Fibroblast of lung (primary cell): ENCODE results near the gene TNFRSF1A. TPM values are rescaled to one million over a fixed set of nuclear protein-coding genes. Genes with fewer than 3 reads are reported as not detected.

Experiments used
- DNase-seq, 2 donors: peaks; one replicate each; pipeline versions ENCODE4 v3.0.0 to v3.0.0-alpha.2; 2010; ENCODE audit warnings: low read depth in 2 of 2
- H2AFZ ChIP-seq: 2 replicates; pipeline ENCODE4 v1.5.1; 2012; ENCODE audit warnings: low read length, control low read depth, inconsistent platforms
- H3K27ac ChIP-seq: 2 replicates; pipeline ENCODE4 v1.5.1; 2011; ENCODE audit warnings: low read length, control low read depth; ENCODE audit not compliant: insufficient read depth
- H3K27me3 ChIP-seq: 2 replicates; pipeline ENCODE4 v1.5.1; 2011; ENCODE audit warnings: mild to moderate bottlenecking, low read length; ENCODE audit not compliant: control insufficient read depth, insufficient read depth
- H3K36me3 ChIP-seq: 2 replicates; pipeline ENCODE4 v1.5.1; 2011; ENCODE audit warnings: low read length; ENCODE audit not compliant: control insufficient read depth, insufficient read depth
- H3K4me1 ChIP-seq: 2 replicates; pipeline ENCODE4 v1.5.1; 2011; ENCODE audit warnings: low read length; ENCODE audit not compliant: control insufficient read depth, insufficient read depth; ENCODE audit errors: extremely low read depth
- H3K4me2 ChIP-seq: 2 replicates; pipeline ENCODE4 v1.5.1; 2011; ENCODE audit warnings: low read length, control low read depth; ENCODE audit not compliant: insufficient read depth; ENCODE audit errors: extremely low read depth
- H3K4me3 ChIP-seq, 4 experiments: fragments of 200-600 bp in 1 of 4; sonication (generic) in 1 of 4; replicated peaks in 1 of 4; 2 replicates each; pipeline ENCODE4 v1.5.1; 2011 to 2016; ENCODE audit warnings: low read length in 4 of 4, low read depth in 3 of 4, mild to moderate bottlenecking in 3 of 4, control low read depth in 2 of 4, inconsistent platforms in 1 of 4, mixed read lengths in 1 of 4; ENCODE audit not compliant: insufficient read depth in 1 of 4; ENCODE audit errors: control extremely low read depth in 1 of 4
- H3K79me2 ChIP-seq: 2 replicates; pipeline ENCODE4 v1.5.1; 2012; ENCODE audit warnings: mild to moderate bottlenecking, low read length, inconsistent platforms; ENCODE audit not compliant: control insufficient read depth, insufficient read depth
- H3K9ac ChIP-seq: 2 replicates; pipeline ENCODE4 v1.5.1; 2011; ENCODE audit warnings: mild to moderate bottlenecking, low read length, control low read depth; ENCODE audit not compliant: insufficient read depth
- H3K9me3 ChIP-seq: 2 replicates; pipeline ENCODE4 v1.5.1; 2012; ENCODE audit warnings: low read depth, low read length; ENCODE audit not compliant: control insufficient read depth, insufficient read depth
- H4K20me1 ChIP-seq: 2 replicates; pipeline ENCODE4 v1.5.1; 2011; ENCODE audit warnings: low read length; ENCODE audit not compliant: control insufficient read depth, insufficient read depth; ENCODE audit errors: extremely low read depth
- CTCF ChIP-seq, 2 donors: IDR thresholded peaks in 1 of 2; conservative IDR thresholded peaks in 1 of 2; 1 replicate in 1 of 2; 2 replicates in 1 of 2; pipeline ENCODE4 v1.5.1; 2011 to 2012; ENCODE audit warnings: low read length in 2 of 2, control low read depth in 1 of 2, inconsistent platforms in 1 of 2, low read depth in 1 of 2, mild to moderate bottlenecking in 1 of 2
- EZH2 ChIP-seq: IDR thresholded peaks from 2 replicates; pipeline ENCODE4 v1.5.1; 2012; ENCODE audit warnings: low read length, control low read depth, mild to moderate bottlenecking; ENCODE audit errors: missing control alignments
- polyA plus RNA-seq, 2 donors: library from polyadenylated mRNA; depleted of rRNA in 1 of 2; stranded (reverse) in 1 of 2; unstranded in 1 of 2; fragments of >200 nt; gene quantifications; 2 replicates each; pipeline ENCODE4 v1.2.1, GENCODE V29; 2011 to 2012; ENCODE audit warnings: missing spikeins in 1 of 2
- total RNA-seq: library from RNA; depleted of rRNA; stranded (reverse); fragments of >200 nt; gene quantifications from 2 replicates; pipeline ENCODE4 v1.2.1, GENCODE V29; 2014

Gene TNFRSF1A
- total and polyA plus RNA-seq, 2 donors (not counting 1 experiment from before 2014, with no cell fraction given): 157 to 257 TPM

GRCh38 chr12:6306151-6306550 is 35.7 kb downstream of the TNFRSF1A start:
- no peak overlapping the region for H3K4me2 ChIP-seq
- no peak overlapping the region for H2AFZ ChIP-seq
- no peak overlapping the region for H3K27ac ChIP-seq
- no peaks in the 10 kb centered on the region for H3K9me3 ChIP-seq
- TF ChIP-seq EZH2: no peak
- no peak for TF ChIP-seq CTCF (conservative IDR thresholded peaks at IDR 0.05 in 1 of 2, IDR thresholded peaks at IDR 0.05 in 1 of 2; ENCODE audit: low read depth in 1 of 2, low read length in 2 of 2)
- no peak overlapping the region for H3K4me3 ChIP-seq
- no peaks in the 10 kb centered on the region for H3K36me3 ChIP-seq
- H3K4me1 ChIP-seq: no peaks in the 10 kb centered on the region
- no peak overlapping the region for H3K9ac ChIP-seq
- H3K27me3 ChIP-seq: peaks cover 16% of the 10 kb centered on the region
- H4K20me1 ChIP-seq: no peaks in the 10 kb centered on the region
- H3K79me2 ChIP-seq: no peaks in the 10 kb centered on the region
- DNase-seq: no peak

- H3K4me2 ChIP-seq: no peak overlapping the region
- H4K20me1 ChIP-seq: no peaks in the 10 kb centered on the region
- DNase-seq: no peak
- no peak overlapping the region for H3K27ac ChIP-seq
- H3K4me3 ChIP-seq: no peak overlapping the region
- H3K9me3 ChIP-seq: no peaks in the 10 kb centered on the region
- TF ChIP-seq CTCF (conservative IDR thresholded peaks at IDR 0.05 in 1 of 2, IDR thresholded peaks at IDR 0.05 in 1 of 2; ENCODE audit: low read depth in 1 of 2, low read length in 2 of 2) (no peak), EZH2 (no peak)
- H3K36me3 ChIP-seq: no peaks in the 10 kb centered on the region
- no peaks in the 10 kb centered on the region for H3K4me1 ChIP-seq
- H3K79me2 ChIP-seq: no peaks in the 10 kb centered on the region
- H3K27me3 ChIP-seq: peaks cover 2% of the 10 kb centered on the region
- no peak overlapping the region for H3K9ac ChIP-seq
- H2AFZ ChIP-seq: no peak overlapping the region
Measured at GRCh38 chr12:6303071-6303470, 38.8 kb downstream of the TNFRSF1A start.

- Histone ChIP-seq H3K9me3 (no peaks in the 10 kb centered on the region), H3K4me2 (no peak overlapping the region), H3K4me1 (no peaks in the 10 kb centered on the region), H2AFZ (no peak overlapping the region), H3K27ac (no peak overlapping the region), H3K36me3 (no peaks in the 10 kb centered on the region), H3K27me3 (no peaks in the 10 kb centered on the region), H3K9ac (no peak overlapping the region), H3K79me2 (no peaks in the 10 kb centered on the region), H3K4me3 (no peak overlapping the region), H4K20me1 (no peaks in the 10 kb centered on the region)
- TF ChIP-seq EZH2 (no peak), CTCF (conservative IDR thresholded peaks at IDR 0.05 in 1 of 2, IDR thresholded peaks at IDR 0.05 in 1 of 2; ENCODE audit: low read depth in 1 of 2, low read length in 2 of 2) (no peak)
- DNase-seq: no peak
Measured at GRCh38 chr12:6302621-6303020, 39.3 kb downstream of the TNFRSF1A start.
